ENCODE measurements around the gene CCL2. TPM values are rescaled to one million over a fixed set of nuclear protein-coding genes. Genes with fewer than 3 reads are reported as not detected.

CCL2 gene
- total and polyA plus RNA-seq, 2 of the 8 experiments (the other 6 are each of a cell fraction or from before 2014, with no cell fraction given): 3.0 to 3.7 TPM

GRCh38 chr17:34251186-34251585 lies 3.9 kb upstream of the CCL2 start (continued):
- no peak for TF ChIP-seq CHD7 (IDR thresholded peaks at IDR 0.05; ENCODE audit: insufficient replicate concordance, low read length)
- TF ChIP-seq JUND (IDR thresholded peaks at IDR 0.05; ENCODE audit: low read length): no peak
